Stomach (tissue), 4 donors: Measurements from ENCODE around the gene THADA.
A peak's percentile ranks its signal among the peaks of the same experiment; 100 is the strongest.

Experiments
- CTCF ChIP-seq, 7 experiments: fragments of 450-650 bp in 4 of 7; fragments of 200-600 bp in 3 of 7; sonication (generic) in 3 of 7; IDR thresholded peaks; one replicate each; pipeline ENCODE4 v1.5.1; 2016 to 2019; ENCODE audit warnings: antibody characterized with exemption in 7 of 7, control low read depth in 2 of 7, mild to moderate bottlenecking in 1 of 7
- POLR2A ChIP-seq, 4 donors: fragments of 450-650 bp; IDR thresholded peaks; one replicate each; pipeline ENCODE4 v1.6.1; 2016; ENCODE audit warnings: antibody characterized with exemption in 4 of 4, control low read depth in 2 of 4, mild to moderate bottlenecking in 1 of 4, moderate library complexity in 1 of 4

- TF ChIP-seq CTCF (IDR thresholded peaks at IDR 0.05) (peak in 4 of 7 experiments; percentile 43 to 74 (median 58)), POLR2A (IDR thresholded peaks at IDR 0.05) (no peak)
These were observed 18.6 kb downstream of the THADA start for GRCh38 chr2:43576981-43577892.
